ENCODE measurements around the gene RPTOR.
"Not testable (repeated sequence)": the region's sequence is repeated elsewhere in the genome, so short reads cannot be mapped to it uniquely, and the experiment has no call there.

RPTOR gene

GRCh38 chr17:80618304-80618703, 73.7 kb downstream of the RPTOR start:
- DNase-seq, result no peak

GRCh38 chr17:80619535-80620235, 75.0 kb downstream of the RPTOR start:
- DNase-seq, result no peak

GRCh38 chr17:80621335-80621996, 76.8 kb downstream of the RPTOR start:
- DNase-seq, result no peak

GRCh38 chr17:80621997-80622357, 77.3 kb downstream of the RPTOR start:
- DNase-seq, result no peak

- no peak for DNase-seq
Measured at GRCh38 chr17:80624864-80625263, 80.2 kb downstream of the RPTOR start.

GRCh38 chr17:80625627-80626026, 81.0 kb downstream of the RPTOR start:
- DNase-seq, result no peak

- not testable (repeated sequence) for DNase-seq
Measured at GRCh38 chr17:80628881-80629280, 84.2 kb downstream of the RPTOR start.

- DNase-seq, result no peak
Measured at GRCh38 chr17:80629298-80630028, 84.8 kb downstream of the RPTOR start.

GRCh38 chr17:80630560-80631120, 86.0 kb downstream of the RPTOR start:
- no peak for DNase-seq

GRCh38 chr17:80631142-80632045, 86.8 kb downstream of the RPTOR start:
- DNase-seq, result no peak

- DNase-seq, result no peak
Measured at GRCh38 chr17:80632046-80632581, 87.5 kb downstream of the RPTOR start.

- no peak for DNase-seq
Measured at GRCh38 chr17:80633207-80633606, 88.6 kb downstream of the RPTOR start.

GRCh38 chr17:80633994-80634566, 89.4 kb downstream of the RPTOR start:
- no peak for DNase-seq

- DNase-seq, result no peak
Measured at GRCh38 chr17:80636361-80637018, 91.9 kb downstream of the RPTOR start.

- no peak for DNase-seq
Measured at GRCh38 chr17:80637048-80637781, 92.6 kb downstream of the RPTOR start.

- DNase-seq, result no peak
Measured at GRCh38 chr17:80639658-80640057, 95.0 kb downstream of the RPTOR start.

- peak; percentile 65 for DNase-seq
Measured at GRCh38 chr17:80640366-80641084, 95.9 kb downstream of the RPTOR start.

GRCh38 chr17:80643326-80644099, 98.9 kb downstream of the RPTOR start:
- DNase-seq, result no peak

GRCh38 chr17:80644536-80644935, 99.9 kb downstream of the RPTOR start:
- DNase-seq, result no peak
